ENCODE results near the gene DPP9. TPM values are rescaled to one million over a fixed set of nuclear protein-coding genes. Genes with fewer than 3 reads are reported as not detected.

The DPP9 gene
- total RNA-seq, 1 donor from 2014 or later: 127 TPM

DNA sequence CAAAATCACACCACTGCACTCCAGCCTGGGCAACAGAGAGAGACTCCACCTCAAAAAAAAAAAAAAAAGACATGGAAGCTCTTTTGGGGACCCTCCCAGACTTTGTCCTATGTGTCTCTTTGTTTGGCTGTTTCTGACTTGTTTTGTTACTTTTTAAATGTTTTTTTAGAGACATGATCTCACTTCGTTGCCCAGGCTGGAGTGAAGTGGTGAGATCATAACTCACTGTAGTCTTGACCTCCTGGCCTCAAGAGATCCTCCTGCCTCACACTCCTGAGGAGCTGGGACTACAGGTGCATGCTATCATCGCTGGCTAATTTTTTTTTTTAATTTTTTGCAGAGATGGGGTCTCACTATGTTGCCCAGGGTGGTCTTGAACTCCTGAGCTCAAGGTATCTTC is 16.4 kb upstream of the DPP9 start:
- TF ChIP-seq, protein P1, sequence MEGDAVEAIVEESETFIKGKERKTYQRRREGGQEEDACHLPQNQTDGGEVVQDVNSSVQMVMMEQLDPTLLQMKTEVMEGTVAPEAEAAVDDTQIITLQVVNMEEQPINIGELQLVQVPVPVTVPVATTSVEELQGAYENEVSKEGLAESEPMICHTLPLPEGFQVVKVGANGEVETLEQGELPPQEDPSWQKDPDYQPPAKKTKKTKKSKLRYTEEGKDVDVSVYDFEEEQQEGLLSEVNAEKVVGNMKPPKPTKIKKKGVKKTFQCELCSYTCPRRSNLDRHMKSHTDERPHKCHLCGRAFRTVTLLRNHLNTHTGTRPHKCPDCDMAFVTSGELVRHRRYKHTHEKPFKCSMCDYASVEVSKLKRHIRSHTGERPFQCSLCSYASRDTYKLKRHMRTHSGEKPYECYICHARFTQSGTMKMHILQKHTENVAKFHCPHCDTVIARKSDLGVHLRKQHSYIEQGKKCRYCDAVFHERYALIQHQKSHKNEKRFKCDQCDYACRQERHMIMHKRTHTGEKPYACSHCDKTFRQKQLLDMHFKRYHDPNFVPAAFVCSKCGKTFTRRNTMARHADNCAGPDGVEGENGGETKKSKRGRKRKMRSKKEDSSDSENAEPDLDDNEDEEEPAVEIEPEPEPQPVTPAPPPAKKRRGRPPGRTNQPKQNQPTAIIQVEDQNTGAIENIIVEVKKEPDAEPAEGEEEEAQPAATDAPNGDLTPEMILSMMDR (conservative IDR thresholded peaks at IDR 0.05; ENCODE audit: low read depth, low read length): no peak
- H3K4me3 ChIP-seq (ENCODE audit: low read depth, low read length): no peak overlapping the region
- DNase-seq (ENCODE audit: low read depth): no peak

DNA sequence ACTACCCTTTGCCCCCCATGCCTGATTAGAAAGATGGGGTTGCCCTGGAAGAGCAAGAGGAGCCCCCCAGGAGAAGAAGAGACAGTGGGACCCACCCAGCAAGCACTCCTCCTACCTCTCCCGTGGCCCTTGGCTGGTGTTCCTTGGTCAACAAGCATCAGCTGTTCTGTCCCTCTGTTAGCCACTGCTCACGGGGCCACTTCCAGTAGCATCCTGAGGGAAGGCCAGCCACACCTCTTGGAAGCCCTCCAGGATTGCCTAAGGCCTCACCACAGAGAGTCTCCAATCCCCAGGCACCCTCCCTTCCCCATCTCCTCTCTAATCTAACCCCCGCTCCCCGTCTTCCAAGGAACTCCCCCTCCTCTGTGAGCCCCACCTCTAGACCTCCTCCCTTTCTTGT is 15.1 kb upstream of the DPP9 start:
- no peak for DNase-seq (ENCODE audit: low read depth)
- TF ChIP-seq, protein P1 (conservative IDR thresholded peaks at IDR 0.05; ENCODE audit: low read depth, low read length): no peak

DNA sequence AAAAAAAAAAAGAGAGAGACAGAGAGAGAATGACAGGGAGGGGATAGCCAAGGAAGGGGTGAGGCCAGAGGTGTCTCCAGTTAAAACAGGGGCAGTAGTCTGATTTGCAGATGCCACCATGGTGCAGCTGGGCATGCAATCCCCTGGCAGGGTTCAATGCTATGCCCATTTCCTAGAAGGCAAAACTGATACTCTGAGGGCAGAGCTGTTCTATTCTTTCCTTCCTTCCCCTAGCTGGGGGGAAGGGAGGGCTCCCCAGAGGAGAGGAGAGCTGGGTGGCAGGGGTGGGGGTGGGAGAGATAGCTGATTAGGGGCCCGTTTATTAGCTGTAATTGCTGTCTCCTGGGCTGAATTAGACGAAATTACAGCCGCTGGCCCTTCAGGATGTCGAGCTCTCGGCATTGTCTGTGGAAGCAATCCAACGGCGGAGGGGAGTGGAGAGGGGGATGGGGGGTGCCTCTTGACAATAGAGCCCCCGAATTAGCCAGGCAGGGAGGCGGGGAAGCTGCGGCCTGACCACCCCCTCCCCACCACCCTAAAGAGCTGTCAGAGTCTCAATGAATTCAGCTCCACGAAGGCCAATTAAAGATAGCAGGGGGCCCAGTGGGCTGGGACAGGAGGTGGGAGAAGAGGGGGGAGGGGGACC is 14.4 kb upstream of the DPP9 start:
- TF ChIP-seq, protein P1 (conservative IDR thresholded peaks at IDR 0.05; ENCODE audit: low read depth, low read length): no peak
- DNase-seq (ENCODE audit: low read depth): no peak
- no peak overlapping the region for H3K4me3 ChIP-seq (ENCODE audit: low read depth, low read length)

More for the DNA sequence above, 15.1 kb upstream of the DPP9 start:
- no peak overlapping the region for H3K4me3 ChIP-seq (ENCODE audit: low read depth, low read length)

DNA sequence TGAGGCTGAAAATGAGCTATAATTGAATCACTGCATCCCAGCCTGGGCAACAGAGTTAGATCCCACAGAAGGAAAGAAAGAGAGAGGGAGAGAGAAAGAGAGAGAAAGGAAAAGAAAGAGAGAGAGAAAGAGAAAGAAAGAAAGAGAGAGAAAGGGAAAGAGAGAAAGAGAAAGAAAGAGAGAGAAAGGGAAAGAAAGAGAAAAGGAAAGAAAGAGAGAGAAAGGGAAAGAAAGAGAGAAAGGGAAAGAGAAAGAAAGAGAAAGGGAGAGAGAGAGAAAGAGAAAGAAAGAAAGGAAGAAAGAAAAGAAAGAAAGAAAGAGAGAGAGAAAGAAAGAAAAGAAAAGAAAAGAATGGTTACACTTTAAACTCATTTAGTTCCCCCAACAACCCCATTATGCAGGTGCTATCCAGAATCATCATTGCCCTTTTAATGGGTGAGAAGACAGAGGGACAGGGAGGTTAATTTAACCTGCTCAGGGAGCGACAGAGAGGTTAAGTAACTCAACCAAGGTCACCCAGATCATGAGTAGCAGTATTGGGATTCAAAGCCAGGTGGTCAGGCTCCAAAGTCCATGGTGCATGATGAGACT is 10.2 kb upstream of the DPP9 start:
- TF ChIP-seq, protein P1 (conservative IDR thresholded peaks at IDR 0.05; ENCODE audit: low read depth, low read length): no peak
- H3K4me3 ChIP-seq (ENCODE audit: low read depth, low read length): no peak overlapping the region
- DNase-seq (ENCODE audit: low read depth): no peak

DNA sequence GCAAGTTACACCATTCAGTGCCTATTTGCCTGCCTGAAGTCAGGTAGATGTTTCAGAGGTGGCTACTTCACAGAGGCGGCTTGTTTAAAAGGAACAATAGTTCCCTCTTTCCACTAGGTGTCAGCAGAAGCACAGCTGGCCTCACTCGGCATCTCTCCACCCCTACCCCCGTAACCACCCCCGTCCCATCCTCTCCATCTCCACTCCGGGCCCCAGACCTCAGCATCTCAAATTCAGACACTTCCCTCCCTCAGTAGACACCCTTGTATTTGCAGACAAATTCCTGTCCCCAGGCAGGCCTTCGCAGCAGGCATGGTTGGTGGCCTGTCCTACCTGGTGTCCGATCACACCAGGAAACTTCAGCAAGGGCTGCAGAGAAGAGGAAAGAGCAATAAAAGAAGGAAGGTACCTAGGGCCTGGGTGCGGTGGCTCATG is 9.1 kb upstream of the DPP9 start:
- TF ChIP-seq, protein P1 (conservative IDR thresholded peaks at IDR 0.05; ENCODE audit: low read depth, low read length): peak; percentile 73
- H3K4me3 ChIP-seq (ENCODE audit: low read depth, low read length): no peak overlapping the region
- no peak for DNase-seq (ENCODE audit: low read depth)

DNA sequence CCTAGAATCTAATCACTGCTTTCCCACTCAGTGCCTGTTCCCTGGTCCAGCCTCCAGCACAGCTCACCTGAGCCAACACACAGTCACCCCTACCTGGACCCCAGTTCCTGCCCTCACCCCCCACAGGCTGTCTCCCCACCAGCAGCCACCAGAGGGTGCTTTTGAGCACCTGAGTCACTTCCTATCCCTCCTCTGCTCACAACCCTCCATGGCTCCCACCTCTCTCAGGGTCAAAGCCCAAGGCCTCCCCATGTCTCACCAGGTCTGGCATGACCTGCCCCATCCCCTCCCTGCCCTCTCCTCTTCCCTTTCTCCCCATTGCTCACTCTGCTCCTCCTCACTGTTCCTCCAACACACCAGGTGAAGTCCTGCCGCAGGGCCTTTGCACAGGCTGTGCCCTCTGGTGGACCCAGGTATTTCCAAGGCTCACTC is 7.1 kb upstream of the DPP9 start:
- H3K4me3 ChIP-seq (ENCODE audit: low read depth, low read length): no peak overlapping the region
- TF ChIP-seq, protein P1 (conservative IDR thresholded peaks at IDR 0.05; ENCODE audit: low read depth, low read length): peak; percentile 64
- DNase-seq (ENCODE audit: low read depth): no peak

DNA sequence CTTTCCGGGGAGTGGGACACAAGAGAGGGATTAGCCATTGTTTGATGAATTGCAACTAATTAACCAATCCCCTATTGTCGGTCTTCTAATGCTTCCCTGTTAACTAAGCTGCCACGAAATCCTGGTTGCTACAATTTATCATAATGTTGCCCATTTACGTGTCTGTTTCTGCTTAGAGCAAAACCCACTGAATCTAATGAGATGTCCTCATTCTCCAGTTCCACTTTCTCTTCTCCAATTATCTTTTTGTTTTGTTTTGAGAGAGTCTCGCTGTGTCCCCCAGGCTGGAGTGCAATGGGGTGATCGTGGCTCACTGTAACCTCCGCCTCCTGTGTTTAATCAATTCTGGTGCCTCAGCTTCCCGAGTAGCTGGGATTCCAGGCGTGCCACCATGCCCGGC is 5.2 kb upstream of the DPP9 start:
- no peak overlapping the region for H3K4me3 ChIP-seq (ENCODE audit: low read depth, low read length)
- TF ChIP-seq, protein P1 (conservative IDR thresholded peaks at IDR 0.05; ENCODE audit: low read depth, low read length): no peak
- DNase-seq (ENCODE audit: low read depth): no peak

All from epithelial cell of proximal tubule (primary cell).